ENCODE data around the gene SPOP.
A peak's percentile ranks its signal among the peaks of the same experiment; 100 is the strongest.
"Not testable (repeated sequence)": the region's sequence is repeated elsewhere in the genome, so short reads cannot be mapped to it uniquely, and the experiment has no call there.

SPOP gene

GRCh38 chr17:49647256-49647585 is 30.7 kb downstream of the SPOP start:
- no peak for DNase-seq (ENCODE audit: low read depth)

GRCh38 chr17:49646391-49647255 is 31.3 kb downstream of the SPOP start:
- DNase-seq (ENCODE audit: low read depth): peak; percentile 40

GRCh38 chr17:49646056-49646390 is 31.9 kb downstream of the SPOP start:
- not testable (repeated sequence) for DNase-seq (ENCODE audit: low read depth)

- no peak for DNase-seq (ENCODE audit: low read depth)
Measured at GRCh38 chr17:49645654-49646053, 32.2 kb downstream of the SPOP start.

GRCh38 chr17:49640556-49640955 is 37.3 kb downstream of the SPOP start:
- no peak for DNase-seq (ENCODE audit: low read depth)

- no peak for DNase-seq (ENCODE audit: low read depth)
Measured at GRCh38 chr17:49638818-49639217, 39.1 kb downstream of the SPOP start.

- no peak for DNase-seq (ENCODE audit: low read depth)
Measured at GRCh38 chr17:49637739-49638138, 40.2 kb downstream of the SPOP start.

- no peak for DNase-seq (ENCODE audit: low read depth)
Measured at GRCh38 chr17:49637050-49637449, 40.8 kb downstream of the SPOP start.

GRCh38 chr17:49635121-49635520 is 42.8 kb downstream of the SPOP start:
- DNase-seq (ENCODE audit: low read depth): no peak

- no peak for DNase-seq (ENCODE audit: low read depth)
Measured at GRCh38 chr17:49634485-49634860, 43.4 kb downstream of the SPOP start.

GRCh38 chr17:49633762-49634484 is 44.0 kb downstream of the SPOP start:
- DNase-seq (ENCODE audit: low read depth): no peak

- no peak for DNase-seq (ENCODE audit: low read depth)
Measured at GRCh38 chr17:49633250-49633649, 44.6 kb downstream of the SPOP start.

- no peak for DNase-seq (ENCODE audit: low read depth)
Measured at GRCh38 chr17:49632201-49632600, 45.7 kb downstream of the SPOP start.

- DNase-seq (ENCODE audit: low read depth): no peak
Measured at GRCh38 chr17:49631496-49631895, 46.4 kb downstream of the SPOP start.

- DNase-seq (ENCODE audit: low read depth): no peak
Measured at GRCh38 chr17:49630113-49630900, 47.6 kb downstream of the SPOP start.

GRCh38 chr17:49629447-49629846 is 48.5 kb downstream of the SPOP start:
- no peak for DNase-seq (ENCODE audit: low read depth)

GRCh38 chr17:49624896-49625295 is 53.0 kb downstream of the SPOP start:
- DNase-seq (ENCODE audit: low read depth): no peak

- no peak for DNase-seq (ENCODE audit: low read depth)
Measured at GRCh38 chr17:49621946-49622529, 55.9 kb downstream of the SPOP start.

- DNase-seq (ENCODE audit: low read depth): no peak
Measured at GRCh38 chr17:49621420-49621819, 56.5 kb downstream of the SPOP start.

- no peak for DNase-seq (ENCODE audit: low read depth)
Measured at GRCh38 chr17:49618028-49618611, 59.8 kb downstream of the SPOP start.

GRCh38 chr17:49616601-49617131 is 61.2 kb downstream of the SPOP start:
- DNase-seq (ENCODE audit: low read depth): no peak

GRCh38 chr17:49616086-49616485 is 61.8 kb downstream of the SPOP start:
- DNase-seq (ENCODE audit: low read depth): no peak

Measured in activated T-cell treated with anti-CD3 and anti-CD28 coated beads for 48 hours (primary cell).